GM19238 (cell line): ENCODE data around the gene PACS1.

Experiments
- DNase-seq: peaks from one replicate; pipeline ENCODE4 v3.0.0; 2011; ENCODE audit warnings: low spot score; ENCODE audit not compliant: insufficient read length

PACS1 gene

GRCh38 chr11:66222358-66223149, 152.5 kb downstream of the PACS1 start:
- peak; percentile 87 for DNase-seq

GRCh38 chr11:66224226-66224855, 154.3 kb downstream of the PACS1 start:
- DNase-seq, result no peak

- DNase-seq, result no peak
Observed at GRCh38 chr11:66225066-66225465, 155.0 kb downstream of the PACS1 start.

DNA sequence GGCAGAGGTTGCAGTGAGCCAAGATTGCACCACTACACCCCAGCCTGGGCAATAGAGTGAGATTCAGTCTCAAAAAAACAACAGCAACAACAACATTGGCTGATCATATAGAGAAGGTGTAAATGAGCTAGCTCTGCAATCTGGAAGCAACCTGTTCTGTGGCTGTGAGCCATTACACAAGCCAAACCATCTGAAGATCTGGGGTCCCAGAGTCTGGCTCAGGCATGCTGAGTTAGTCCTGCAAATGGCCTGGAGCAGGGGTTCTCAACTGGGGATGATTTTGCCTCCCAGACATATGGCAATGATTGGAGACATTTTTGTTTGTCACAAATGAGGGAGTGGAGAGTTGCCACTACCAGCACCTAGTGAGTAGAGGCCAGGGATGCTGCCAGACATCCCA, 156.0 kb downstream of the PACS1 start:
- DNase-seq, result no peak

- DNase-seq, result no peak
Observed at GRCh38 chr11:66227700-66228099, 157.6 kb downstream of the PACS1 start.

- DNase-seq, result no peak
Observed at GRCh38 chr11:66228521-66228920, 158.4 kb downstream of the PACS1 start.

- no peak for DNase-seq
Observed at GRCh38 chr11:66230156-66230555, 160.1 kb downstream of the PACS1 start.

DNA sequence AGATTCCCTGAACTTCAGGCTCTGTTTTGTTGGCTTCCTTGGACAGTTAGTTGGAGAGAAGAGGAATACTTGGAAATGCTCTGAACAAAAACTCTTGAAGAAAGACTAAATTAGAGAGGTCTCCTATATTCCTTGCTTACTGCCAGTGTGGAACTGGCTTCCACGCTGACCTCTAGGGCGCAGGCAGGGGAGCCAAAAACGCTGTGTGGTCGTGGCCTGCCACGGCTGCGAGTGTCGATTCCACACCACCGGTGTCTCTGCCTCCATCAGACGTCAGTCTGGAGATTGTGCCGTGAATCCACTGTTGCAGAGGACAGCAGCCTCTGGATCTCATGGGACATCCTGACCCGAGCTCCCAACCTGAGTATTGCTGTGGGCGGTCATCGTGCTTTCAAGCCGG, 160.9 kb downstream of the PACS1 start:
- no peak for DNase-seq

- no peak for DNase-seq
Observed at GRCh38 chr11:66231561-66231960, 161.5 kb downstream of the PACS1 start.

DNA sequence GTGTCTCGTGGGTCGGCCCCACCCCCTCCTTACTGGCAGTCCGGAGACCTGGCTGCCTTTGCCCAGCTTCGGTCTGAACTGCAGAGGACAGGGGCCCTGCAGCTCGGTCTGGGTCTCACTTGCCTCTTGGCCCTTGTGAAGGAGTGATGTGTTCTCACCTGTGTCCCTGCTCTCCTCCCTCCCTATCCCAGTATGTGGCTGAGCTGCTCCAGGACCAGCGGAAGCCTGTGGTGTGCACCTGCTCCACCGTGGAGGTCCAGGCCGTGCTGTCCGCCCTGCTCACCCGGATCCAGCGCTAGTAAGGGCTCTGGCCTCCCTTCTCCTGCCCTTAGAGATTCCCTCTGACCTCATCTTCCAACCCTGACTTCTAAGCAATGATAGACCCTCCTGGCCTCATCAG, 162.7 kb downstream of the PACS1 start:
- DNase-seq, result no peak

DNA sequence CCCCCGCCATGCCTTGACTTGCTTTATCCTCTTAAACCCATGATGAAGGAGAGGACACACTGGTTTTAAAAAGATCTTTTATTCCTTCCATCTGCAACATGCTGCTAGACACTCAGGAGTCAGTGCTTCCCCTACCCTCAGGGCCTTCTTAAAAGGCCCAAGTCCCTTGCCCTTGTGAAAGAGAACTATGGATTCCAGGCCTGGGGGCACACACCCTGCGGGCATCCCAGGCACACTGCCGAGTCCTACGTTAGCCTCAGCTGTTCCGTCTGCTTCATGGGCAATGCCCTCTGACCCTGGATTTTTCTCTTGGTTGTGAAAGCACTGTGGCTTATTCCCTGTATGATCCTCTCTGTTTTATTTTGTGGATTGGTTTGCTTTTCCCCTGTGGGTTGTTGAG, 163.2 kb downstream of the PACS1 start:
- no peak for DNase-seq

- no peak for DNase-seq
Observed at GRCh38 chr11:66235141-66235540, 165.1 kb downstream of the PACS1 start.

DNA sequence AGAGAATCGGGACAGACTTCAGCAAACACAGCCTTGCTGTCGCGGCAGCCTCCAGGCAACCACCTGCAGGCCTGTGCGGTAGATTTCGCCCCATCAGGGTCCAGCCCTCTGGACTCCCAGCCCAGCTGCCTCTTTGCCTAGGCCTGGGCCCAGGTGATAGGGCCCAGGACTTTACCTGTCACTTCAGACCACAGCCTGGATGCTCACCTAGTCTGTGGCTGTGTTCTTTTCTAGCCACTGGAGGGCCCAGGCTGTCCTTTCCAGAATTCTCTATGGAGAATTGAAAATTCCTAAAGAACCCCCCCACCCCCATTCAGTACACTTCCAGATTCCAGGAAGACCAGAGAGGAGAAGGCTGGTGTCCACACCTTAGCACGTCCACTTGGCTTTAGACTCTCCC, 167.8 kb downstream of the PACS1 start:
- DNase-seq, result no peak

DNA sequence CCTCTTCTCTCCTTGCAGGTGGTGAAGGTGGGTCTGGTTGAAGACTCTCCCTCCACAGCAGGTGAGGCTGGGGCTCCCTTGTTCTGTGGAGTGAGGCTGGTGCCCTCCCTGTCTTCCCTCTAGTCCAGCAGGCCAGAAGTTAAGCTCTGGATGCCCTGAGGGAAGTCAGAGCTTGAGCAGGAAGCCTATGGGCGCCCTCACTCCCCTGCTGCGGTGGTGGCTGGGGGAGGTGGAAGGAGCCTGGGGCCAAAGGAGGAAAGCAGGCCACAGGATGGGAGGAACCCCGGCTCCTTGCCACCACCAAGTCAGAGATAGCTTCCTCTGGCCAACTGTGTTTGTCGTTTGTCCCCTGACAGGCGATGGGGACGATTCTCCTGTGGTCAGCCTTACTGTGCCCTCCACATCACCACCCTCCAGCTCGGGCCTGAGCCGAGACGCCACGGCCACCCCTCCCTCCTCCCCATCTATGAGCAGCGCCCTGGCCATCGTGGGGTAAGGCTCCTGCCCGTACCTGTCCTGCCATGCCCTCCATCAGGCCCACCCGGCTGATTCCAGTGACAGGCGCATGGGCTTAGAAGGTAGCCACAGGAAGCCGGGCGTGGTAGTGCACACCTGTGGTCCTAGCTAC, 168.8 kb downstream of the PACS1 start:
- DNase-seq, result no peak

DNA sequence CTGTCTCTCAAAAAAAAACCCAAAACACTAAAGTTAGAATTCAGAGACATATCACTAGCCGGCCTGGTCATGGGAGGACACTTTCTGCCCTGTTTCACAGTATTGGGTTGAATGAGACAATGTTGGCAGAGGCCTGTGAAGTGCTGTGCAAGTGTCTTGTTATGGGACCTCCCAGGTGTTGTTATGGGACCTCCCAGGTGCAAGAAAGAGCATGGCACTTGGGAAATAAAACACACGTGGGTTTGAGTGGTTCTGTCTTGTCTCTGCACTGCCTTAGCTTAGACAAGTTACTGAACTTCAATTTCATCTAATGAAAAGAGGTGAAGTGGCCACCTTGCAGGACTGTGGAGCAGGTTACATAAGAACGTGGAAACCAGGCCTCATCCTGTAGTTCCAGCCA, 169.4 kb downstream of the PACS1 start:
- no peak for DNase-seq

GRCh38 chr11:66239998-66240780, 170.1 kb downstream of the PACS1 start:
- DNase-seq, result no peak

- no peak for DNase-seq
Observed at GRCh38 chr11:66240781-66241136, 170.7 kb downstream of the PACS1 start.

DNA sequence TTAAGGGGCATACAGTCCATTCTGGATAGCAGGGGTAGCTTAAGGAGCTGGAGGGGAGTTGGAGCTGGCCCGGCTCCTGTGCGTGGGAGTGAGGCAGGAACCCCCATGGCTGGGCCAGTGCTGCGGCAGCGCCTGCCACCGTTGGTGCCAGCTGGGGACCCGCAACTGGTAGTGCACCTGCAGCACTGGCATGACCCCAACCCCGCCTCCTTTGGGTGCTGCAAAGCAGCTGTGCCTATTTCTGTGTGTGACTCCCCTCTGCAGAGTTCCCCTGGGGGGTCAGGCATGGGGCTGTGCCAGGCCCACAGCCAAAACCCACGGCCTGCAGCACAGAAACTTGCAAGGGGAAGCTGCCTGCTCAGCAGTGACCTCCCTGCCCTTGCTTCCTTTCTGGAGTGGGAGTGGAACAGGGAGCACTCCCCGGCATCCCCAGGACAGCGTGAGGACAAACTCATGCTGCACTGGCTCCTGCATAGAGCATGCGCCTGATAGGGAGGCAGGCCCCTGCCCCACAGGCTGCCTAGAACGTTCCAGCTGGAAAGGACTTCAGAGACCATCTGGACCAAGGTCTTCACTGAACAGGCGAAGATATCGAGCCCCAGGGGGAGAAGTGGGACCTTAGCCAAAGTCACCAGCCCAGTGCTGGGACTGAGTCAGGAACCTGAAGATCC, 172.2 kb downstream of the PACS1 start:
- DNase-seq, result no peak

DNA sequence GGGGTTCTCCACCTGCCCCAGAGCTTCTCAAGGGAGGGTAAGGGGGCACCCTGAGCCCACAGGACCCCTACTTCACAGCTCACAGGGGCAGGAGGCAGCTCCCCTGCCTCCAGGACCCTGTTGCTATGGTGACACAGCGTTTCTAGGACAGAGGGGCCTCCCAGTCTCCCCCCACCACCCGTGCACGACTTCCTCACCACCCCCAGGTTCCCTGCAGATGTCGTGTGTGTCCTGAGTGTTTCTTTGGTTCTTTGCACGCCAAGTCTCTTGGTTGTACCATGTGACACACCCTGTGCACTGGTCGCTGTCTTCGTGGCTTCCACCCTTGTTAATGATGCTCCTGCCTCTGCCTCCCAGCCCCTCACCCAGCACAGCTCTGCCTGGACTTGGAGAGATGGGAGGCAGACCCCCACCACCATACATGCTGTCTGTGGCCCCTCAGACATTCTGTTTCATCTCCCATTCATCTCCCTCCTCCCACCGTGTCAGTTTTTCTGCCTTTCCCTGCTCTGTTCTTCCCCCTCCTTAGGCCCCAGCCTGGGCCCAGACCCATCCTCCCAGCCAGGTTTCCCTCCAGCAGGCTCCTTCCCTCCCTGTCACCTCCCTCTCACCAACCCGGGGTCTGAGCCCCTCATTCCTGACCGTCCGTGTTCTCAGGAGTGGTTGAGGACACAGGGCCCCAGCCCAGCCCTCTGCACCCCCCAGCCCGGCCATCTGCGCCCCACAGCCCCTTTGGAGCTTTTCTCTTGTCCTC, 173.9 kb downstream of the PACS1 start:
- no peak for DNase-seq

- no peak for DNase-seq
Observed at GRCh38 chr11:66247295-66247694, 177.2 kb downstream of the PACS1 start.

GRCh38 chr11:66247801-66248200, 177.7 kb downstream of the PACS1 start:
- no peak for DNase-seq
